WTC11 (cell line): ENCODE measurements around the gene SLC23A2. TPM values are rescaled to one million over a fixed set of nuclear protein-coding genes. Genes with fewer than 3 reads are reported as not detected.

Experiments used
- ATAC-seq: fragments of 200-7000 bp; cut with Tn5 transposase; 2 replicates; pipeline ENCODE4 v1.10.0; 2021; ENCODE audit warnings: mild to moderate bottlenecking, moderate library complexity
- CTCF ChIA-PET: fragments of 300-600 bp; sonication (Branson Sonifier 250); formaldehyde crosslinking; loops from one replicate; lab custom pipeline; 2021; ENCODE audit warnings: antibody characterized with exemption; lab: Charles Lee
- POLR2A ChIA-PET: fragments of 350-600 bp; sonication (Branson Sonifier 250); formaldehyde crosslinking; loops from one replicate; lab custom pipeline; 2021; ENCODE audit warnings: antibody characterized with exemption; lab: Charles Lee
- DNase-seq: peaks from one replicate; pipeline ENCODE4 v3.0.0; 2021; ENCODE audit warnings: low spot score
- H3K27ac Mint-ChIP-seq: 2 replicates; pipeline ENCODE4 v1.8.0; 2021; ENCODE audit warnings: mixed read lengths
- H3K27me3 Mint-ChIP-seq: 2 replicates; pipeline ENCODE4 v1.8.0; 2021; ENCODE audit warnings: low read depth, mild to moderate bottlenecking, moderate library complexity, mixed read lengths
- H3K36me3 Mint-ChIP-seq: 2 replicates; pipeline ENCODE4 v1.8.0; 2021; ENCODE audit warnings: mixed read lengths
- H3K4me1 Mint-ChIP-seq: 2 replicates; pipeline ENCODE4 v1.8.0; 2022; ENCODE audit warnings: mixed read lengths
- H3K4me3 Mint-ChIP-seq: 2 replicates; pipeline ENCODE4 v1.8.0; 2021; ENCODE audit warnings: mild to moderate bottlenecking, moderate library complexity, mixed read lengths
- H3K9me3 Mint-ChIP-seq: 2 replicates; pipeline ENCODE4 v1.8.0; 2021; ENCODE audit warnings: mixed read lengths
- ATF3 ChIP-seq: sonication (generic); formaldehyde crosslinking; conservative IDR thresholded peaks from 2 replicates; pipeline ENCODE4 v1.8.1; 2022; ENCODE audit warnings: mild to moderate bottlenecking, missing genetic modification reagents
- CDX4 ChIP-seq: fragments of 250-450 bp; sonication (Bioruptor Pico); IDR thresholded peaks from 2 replicates; pipeline ENCODE4 v1.9.0; 2021; ENCODE audit warnings: moderate library complexity, mild to moderate bottlenecking, inconsistent platforms, borderline replicate concordance
- CREB1 ChIP-seq: sonication (generic); formaldehyde crosslinking; IDR thresholded peaks from 2 replicates; pipeline ENCODE4 v1.8.0; 2023; ENCODE audit warnings: mild to moderate bottlenecking, missing genetic modification reagents
- CREM ChIP-seq: sonication (generic); formaldehyde crosslinking; IDR thresholded peaks from 2 replicates; pipeline ENCODE4 v1.8.1; 2022; ENCODE audit warnings: mild to moderate bottlenecking, missing genetic modification reagents, moderate library complexity
- E2F5 ChIP-seq: sonication (generic); formaldehyde crosslinking; IDR thresholded peaks from 2 replicates; pipeline ENCODE4 v1.8.1; 2022; ENCODE audit warnings: mild to moderate bottlenecking, moderate library complexity, missing genetic modification reagents
- FOXK1 ChIP-seq: sonication (generic); formaldehyde crosslinking; IDR thresholded peaks from 2 replicates; pipeline ENCODE4 v1.8.0; 2022; ENCODE audit warnings: mild to moderate bottlenecking, moderate library complexity, missing genetic modification reagents
- FOXP1 ChIP-seq: sonication (generic); formaldehyde crosslinking; IDR thresholded peaks from 2 replicates; pipeline ENCODE4 v1.8.0; 2022; ENCODE audit warnings: missing genetic modification reagents, mild to moderate bottlenecking, moderate library complexity, borderline replicate concordance
- GTF2I ChIP-seq: fragments of 250-450 bp; sonication (Bioruptor Pico); conservative IDR thresholded peaks from 2 replicates; pipeline ENCODE4 v1.4.0; 2021; ENCODE audit warnings: mild to moderate bottlenecking
- JAZF1 ChIP-seq: fragments of 250-450 bp; sonication (Bioruptor Pico); IDR thresholded peaks from 2 replicates; pipeline ENCODE4 v1.9.0; 2021; ENCODE audit warnings: moderate library complexity, mild to moderate bottlenecking, inconsistent platforms
- JUN ChIP-seq: sonication (generic); formaldehyde crosslinking; IDR thresholded peaks from 2 replicates; pipeline ENCODE4 v1.8.0; 2023; ENCODE audit warnings: mild to moderate bottlenecking, missing genetic modification reagents
- MAX ChIP-seq: sonication (generic); formaldehyde crosslinking; IDR thresholded peaks from 2 replicates; pipeline ENCODE4 v1.8.0; 2022; ENCODE audit warnings: mild to moderate bottlenecking, missing genetic modification reagents
- MXD4 ChIP-seq: fragments of 250-450 bp; sonication (Bioruptor Pico); IDR thresholded peaks from 2 replicates; pipeline ENCODE4 v1.8.0; 2021; ENCODE audit warnings: mild to moderate bottlenecking, moderate library complexity, borderline replicate concordance
- NFATC4 ChIP-seq: fragments of 250-450 bp; sonication (Bioruptor Pico); IDR thresholded peaks from 2 replicates; pipeline ENCODE4 v1.9.0; 2021; ENCODE audit warnings: mild to moderate bottlenecking
- NR1H2 ChIP-seq: sonication (generic); formaldehyde crosslinking; IDR thresholded peaks from 2 replicates; pipeline ENCODE4 v1.9.0; 2021; ENCODE audit warnings: mild to moderate bottlenecking, moderate library complexity, missing genetic modification reagents
- PRDM15 ChIP-seq: sonication (generic); formaldehyde crosslinking; IDR thresholded peaks from 2 replicates; pipeline ENCODE4 v1.8.0; 2022; ENCODE audit warnings: missing genetic modification reagents
- SMAD3 ChIP-seq: sonication (generic); formaldehyde crosslinking; IDR thresholded peaks from 2 replicates; pipeline ENCODE4 v1.8.0; 2022; ENCODE audit warnings: missing genetic modification reagents, mild to moderate bottlenecking, borderline replicate concordance
- TEAD4 ChIP-seq: sonication (generic); formaldehyde crosslinking; IDR thresholded peaks from 2 replicates; pipeline ENCODE4 v1.8.0; 2022; ENCODE audit warnings: mild to moderate bottlenecking, missing genetic modification reagents
- ZMAT4 ChIP-seq: fragments of 250-450 bp; sonication (Bioruptor Pico); IDR thresholded peaks from 2 replicates; pipeline ENCODE4 v1.9.0; 2021; ENCODE audit warnings: mild to moderate bottlenecking
- ZNF121 ChIP-seq: sonication (generic); formaldehyde crosslinking; IDR thresholded peaks from 2 replicates; pipeline ENCODE4 v1.8.0; 2023; ENCODE audit warnings: missing genetic modification reagents
- ZNF232 ChIP-seq: sonication (generic); formaldehyde crosslinking; IDR thresholded peaks from 2 replicates; pipeline ENCODE4 v1.8.0; 2022; ENCODE audit warnings: mild to moderate bottlenecking, missing genetic modification reagents
- ZNF281 ChIP-seq: sonication (generic); formaldehyde crosslinking; IDR thresholded peaks from 2 replicates; pipeline ENCODE4 v1.8.0; 2023; ENCODE audit warnings: mild to moderate bottlenecking, missing genetic modification reagents
- ZNF317 ChIP-seq: sonication (generic); formaldehyde crosslinking; IDR thresholded peaks from 2 replicates; pipeline ENCODE4 v1.8.1; 2023; ENCODE audit warnings: low read depth, mild to moderate bottlenecking, moderate library complexity, missing genetic modification reagents, borderline replicate concordance
- ZNF512 ChIP-seq: sonication (generic); formaldehyde crosslinking; IDR thresholded peaks from 2 replicates; pipeline ENCODE4 v1.8.1; 2022; ENCODE audit warnings: missing genetic modification reagents, borderline replicate concordance
- ZNF671 ChIP-seq: fragments of 250-450 bp; sonication (Bioruptor Pico); IDR thresholded peaks from 2 replicates; pipeline ENCODE4 v1.8.0; 2021; ENCODE audit warnings: mild to moderate bottlenecking
- total RNA-seq: library from RNA; stranded (reverse); gene quantifications from 3 replicates; pipeline ENCODE4 v1.2.3, GENCODE V29; 2021

SLC23A2 gene
- total RNA-seq, 1 experiment from 2014 or later: 14.5 TPM

- Mint-ChIP-seq H3K9me3 (no peaks in the 10 kb centered on the region), H3K4me1 (peaks cover 3% of the 10 kb centered on the region; the same call in 1 of the 2 replicates), H3K36me3 (peaks cover 3% of the 10 kb centered on the region; the same call in 1 of the 2 replicates), H3K27ac (no peak overlapping the region), H3K4me3 (no peak overlapping the region), H3K27me3 (no peaks in the 10 kb centered on the region)
- ChIA-PET POLR2A (no interaction called here), CTCF (interaction anchor here (0.7 kb wide), 1 partner anchor 193 kb away, joined by 3 read pairs; no protein-coding TSS in a partner anchor)
- ATAC-seq: no peak
- TF ChIP-seq GTF2I: no peak
- no peak for TF ChIP-seq CREM (CRISPR knock-in tag)
- TF ChIP-seq ZNF281 (CRISPR knock-in tag): no peak
- no peak for TF ChIP-seq FOXK1 (CRISPR knock-in tag)
- TF ChIP-seq TEAD4 (CRISPR knock-in tag): no peak
- TF ChIP-seq ZNF512 (CRISPR knock-in tag): no peak
- TF ChIP-seq ZNF317 (CRISPR knock-in tag): no peak
- no peak for TF ChIP-seq ZNF671 (CRISPR knock-in tag)
- no peak for TF ChIP-seq FOXP1 (CRISPR knock-in tag)
- TF ChIP-seq JAZF1: no peak
- TF ChIP-seq NR1H2 (CRISPR knock-in tag): no peak
- no peak for TF ChIP-seq MAX (CRISPR knock-in tag)
- TF ChIP-seq NFATC4: no peak
- no peak for TF ChIP-seq CREB1 (CRISPR knock-in tag)
- no peak for TF ChIP-seq ZNF232 (CRISPR knock-in tag)
- TF ChIP-seq E2F5: no peak
- no peak for TF ChIP-seq ZNF121 (CRISPR knock-in tag)
- no peak for TF ChIP-seq CDX4 (CRISPR knock-in tag)
- TF ChIP-seq ATF3 (CRISPR knock-in tag): no peak
- no peak for DNase-seq
These were observed 29.9 kb upstream of the SLC23A2 start for GRCh38 chr20:5031206-5031557.

GRCh38 chr20:5030348-5031205 is 29.3 kb upstream of the SLC23A2 start:
- POLR2A ChIA-PET: no interaction called here
- Mint-ChIP-seq H3K4me1 (peaks cover 3% of the 10 kb centered on the region; the same call in 1 of the 2 replicates), H3K27ac (no peak overlapping the region), H3K4me3 (no peak overlapping the region), H3K27me3 (no peaks in the 10 kb centered on the region), H3K9me3 (no peaks in the 10 kb centered on the region), H3K36me3 (peaks cover 3% of the 10 kb centered on the region; the same call in 1 of the 2 replicates)
- ATAC-seq: no peak
- CTCF ChIA-PET: interaction anchor here (0.6 to 0.7 kb wide), 2 partner anchors 14 to 194 kb away, joined by 3 read pairs; no protein-coding TSS in a partner anchor
- DNase-seq: no peak
- no peak for TF ChIP-seq PRDM15 (CRISPR knock-in tag)
- no peak for TF ChIP-seq JUN
- no peak for TF ChIP-seq ZMAT4 (CRISPR knock-in tag)
- TF ChIP-seq SMAD3: no peak
- no peak for TF ChIP-seq MXD4 (CRISPR knock-in tag)
